Measurements from ENCODE around the gene AHNAK2.

The AHNAK2 gene

DNA sequence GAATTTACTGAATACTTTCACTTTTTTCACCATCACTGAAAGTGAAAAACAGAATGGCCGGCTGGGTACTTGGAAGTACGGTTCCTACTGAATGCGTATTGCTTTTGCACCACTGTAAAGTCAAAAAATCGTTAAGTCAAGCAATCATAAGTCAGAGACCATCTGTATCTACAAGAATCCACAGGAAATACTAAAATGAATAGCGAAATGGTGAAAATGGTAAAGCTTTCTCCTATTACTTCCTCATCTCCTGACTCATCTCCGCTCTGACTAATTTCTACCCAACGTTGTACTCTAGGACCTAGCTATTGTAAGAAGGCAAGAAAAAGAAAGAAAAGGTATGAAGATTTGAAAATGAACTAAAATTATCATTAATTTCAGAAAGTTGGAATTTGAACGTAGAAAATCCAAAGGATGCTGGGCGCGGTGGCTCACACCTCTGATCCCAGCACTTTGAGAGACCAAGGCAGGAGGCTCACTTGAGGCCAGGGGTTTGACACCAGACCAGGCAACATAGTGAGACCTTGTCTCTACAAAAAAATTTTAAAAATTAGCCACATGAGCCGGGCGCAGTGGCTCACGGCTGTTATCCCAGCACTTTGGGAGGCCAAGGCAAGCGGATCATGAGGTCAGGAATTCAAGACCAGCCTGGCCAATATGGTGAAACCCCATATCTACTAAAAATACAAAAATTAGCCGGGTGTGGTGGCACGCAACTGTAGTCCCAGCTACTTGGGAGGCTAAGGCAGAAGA lies 48.0 kb upstream of the AHNAK2 start:
- no peak overlapping the region for H3K4me3 ChIP-seq (ENCODE audit: low read length)
- H4K20me1 ChIP-seq (ENCODE audit: control insufficient read depth, insufficient read depth, low read depth, low read length) = no peaks in the 10 kb centered on the region
- peaks cover 28% of the 10 kb centered on the region for H3K4me1 ChIP-seq (ENCODE audit: control insufficient read depth, low read length)
- H3K9me2 ChIP-seq (replicated peaks; ENCODE audit: control insufficient read depth, low read length) = no peaks in the 10 kb centered on the region
- H3F3A ChIP-seq (ENCODE audit: control insufficient read depth, insufficient read depth) = peaks cover 10% of the 10 kb centered on the region
- peaks cover 3% of the 10 kb centered on the region; the same call in 1 of the 2 replicates for H3K36me3 ChIP-seq (ENCODE audit: control insufficient read depth, low read length)
- H3K4me2 ChIP-seq (ENCODE audit: low read length) = no peak overlapping the region
- no peak overlapping the region for H3K27ac ChIP-seq (ENCODE audit: low read depth, low read length)
- H3K79me2 ChIP-seq (ENCODE audit: control insufficient read depth, low read length) = peaks cover 15% of the 10 kb centered on the region
- TF ChIP-seq, protein P1, sequence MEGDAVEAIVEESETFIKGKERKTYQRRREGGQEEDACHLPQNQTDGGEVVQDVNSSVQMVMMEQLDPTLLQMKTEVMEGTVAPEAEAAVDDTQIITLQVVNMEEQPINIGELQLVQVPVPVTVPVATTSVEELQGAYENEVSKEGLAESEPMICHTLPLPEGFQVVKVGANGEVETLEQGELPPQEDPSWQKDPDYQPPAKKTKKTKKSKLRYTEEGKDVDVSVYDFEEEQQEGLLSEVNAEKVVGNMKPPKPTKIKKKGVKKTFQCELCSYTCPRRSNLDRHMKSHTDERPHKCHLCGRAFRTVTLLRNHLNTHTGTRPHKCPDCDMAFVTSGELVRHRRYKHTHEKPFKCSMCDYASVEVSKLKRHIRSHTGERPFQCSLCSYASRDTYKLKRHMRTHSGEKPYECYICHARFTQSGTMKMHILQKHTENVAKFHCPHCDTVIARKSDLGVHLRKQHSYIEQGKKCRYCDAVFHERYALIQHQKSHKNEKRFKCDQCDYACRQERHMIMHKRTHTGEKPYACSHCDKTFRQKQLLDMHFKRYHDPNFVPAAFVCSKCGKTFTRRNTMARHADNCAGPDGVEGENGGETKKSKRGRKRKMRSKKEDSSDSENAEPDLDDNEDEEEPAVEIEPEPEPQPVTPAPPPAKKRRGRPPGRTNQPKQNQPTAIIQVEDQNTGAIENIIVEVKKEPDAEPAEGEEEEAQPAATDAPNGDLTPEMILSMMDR (IDR thresholded peaks at IDR 0.05; ENCODE audit: low read depth, low read length, poor library complexity, severe bottlenecking) = no peak
- TF ChIP-seq EZH2phosphoT487 (IDR thresholded peaks at IDR 0.05; ENCODE audit: borderline replicate concordance, low read length) = no peak
- peaks cover 3% of the 10 kb centered on the region; the same call in 1 of the 2 replicates for H3K9me3 ChIP-seq (ENCODE audit: control insufficient read depth, insufficient read depth, low read length)
- H3K27me3 ChIP-seq (ENCODE audit: control insufficient read depth, low read length) = no peaks in the 10 kb centered on the region

DNA sequence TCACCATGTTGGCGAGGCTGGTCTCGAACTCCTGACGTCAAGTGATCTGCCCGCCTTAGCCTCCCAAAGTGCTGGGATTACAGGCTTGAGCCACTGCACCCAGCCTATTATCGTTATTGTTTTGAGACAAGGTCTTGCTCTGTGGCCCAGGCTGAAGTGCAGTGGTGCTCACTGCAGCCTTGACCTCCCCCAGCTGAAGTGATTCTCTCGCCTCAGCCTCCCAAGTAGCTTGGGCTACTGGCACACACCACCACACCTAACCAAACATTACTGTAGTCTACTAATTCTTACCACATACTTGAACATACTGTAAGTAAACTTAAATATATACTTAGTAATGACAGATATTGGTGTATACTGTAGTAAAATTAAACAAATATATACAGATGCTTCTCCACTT lies 47.3 kb upstream of the AHNAK2 start:
- H3K4me3 ChIP-seq (ENCODE audit: low read length) = no peak overlapping the region
- peaks cover 20% of the 10 kb centered on the region for H3K79me2 ChIP-seq (ENCODE audit: control insufficient read depth, low read length)
- peaks cover 3% of the 10 kb centered on the region; the same call in 1 of the 2 replicates for H3K9me3 ChIP-seq (ENCODE audit: control insufficient read depth, insufficient read depth, low read length)
- H3K4me2 ChIP-seq (ENCODE audit: low read length) = no peak overlapping the region
- no peaks in the 10 kb centered on the region for H3K27me3 ChIP-seq (ENCODE audit: control insufficient read depth, low read length)
- H3F3A ChIP-seq (ENCODE audit: control insufficient read depth, insufficient read depth) = peaks cover 10% of the 10 kb centered on the region
- H3K27ac ChIP-seq (ENCODE audit: low read depth, low read length) = no peak overlapping the region
- peaks cover 3% of the 10 kb centered on the region; the same call in 1 of the 2 replicates for H3K36me3 ChIP-seq (ENCODE audit: control insufficient read depth, low read length)
- peaks cover 28% of the 10 kb centered on the region for H3K4me1 ChIP-seq (ENCODE audit: control insufficient read depth, low read length)
- TF ChIP-seq, protein P1 (IDR thresholded peaks at IDR 0.05; ENCODE audit: low read depth, low read length, poor library complexity, severe bottlenecking) = no peak
- no peak for TF ChIP-seq EZH2phosphoT487 (IDR thresholded peaks at IDR 0.05; ENCODE audit: borderline replicate concordance, low read length)
- no peaks in the 10 kb centered on the region for H3K9me2 ChIP-seq (replicated peaks; ENCODE audit: control insufficient read depth, low read length)
- no peaks in the 10 kb centered on the region for H4K20me1 ChIP-seq (ENCODE audit: control insufficient read depth, insufficient read depth, low read depth, low read length)

DNA sequence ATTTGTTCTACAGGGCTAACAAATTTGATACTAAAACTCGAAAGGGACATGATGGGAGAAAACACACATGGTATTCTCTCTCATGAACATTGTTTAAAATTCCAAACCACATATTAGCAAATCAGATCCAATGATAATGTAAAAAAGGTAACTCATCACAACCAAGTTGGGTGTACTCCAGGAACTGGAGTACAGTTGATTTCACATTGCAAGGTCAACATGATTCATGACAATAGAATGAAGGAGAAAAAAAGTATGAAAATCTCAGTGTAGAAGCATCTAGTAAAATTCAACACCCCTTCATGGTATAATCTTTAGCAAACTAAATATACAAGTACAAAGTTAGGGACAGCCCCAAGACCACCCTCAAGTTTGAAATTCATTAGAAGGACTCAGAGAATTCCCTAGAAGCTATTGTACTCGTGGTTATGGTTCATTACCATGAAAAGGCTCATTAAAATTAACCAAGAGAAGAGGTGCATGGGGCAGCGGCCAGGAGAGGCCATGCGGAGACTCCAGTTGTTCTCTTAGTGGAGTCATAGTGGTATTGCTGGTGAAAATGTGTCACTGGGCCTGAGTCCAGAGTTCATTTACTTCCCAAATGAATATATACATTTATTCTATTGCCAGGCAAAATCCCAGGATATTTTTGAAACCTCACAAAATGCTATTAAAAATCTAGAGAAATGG lies 45.8 kb upstream of the AHNAK2 start:
- Histone ChIP-seq H3K9me2 (replicated peaks; ENCODE audit: control insufficient read depth, low read length) (no peaks in the 10 kb centered on the region), H3K36me3 (ENCODE audit: control insufficient read depth, low read length) (peaks cover 17% of the 10 kb centered on the region), H3K4me3 (ENCODE audit: low read length) (no peak overlapping the region), H3K27ac (ENCODE audit: low read depth, low read length) (no peak overlapping the region), H3K4me1 (ENCODE audit: control insufficient read depth, low read length) (peaks cover 35% of the 10 kb centered on the region), H3K79me2 (ENCODE audit: control insufficient read depth, low read length) (peaks cover 34% of the 10 kb centered on the region), H3K4me2 (ENCODE audit: low read length) (no peak overlapping the region), H3K9me3 (ENCODE audit: control insufficient read depth, insufficient read depth, low read length) (peaks cover 3% of the 10 kb centered on the region; the same call in 1 of the 2 replicates), H4K20me1 (ENCODE audit: control insufficient read depth, insufficient read depth, low read depth, low read length) (peaks cover 12% of the 10 kb centered on the region; the same call in 1 of the 2 replicates), H3K27me3 (ENCODE audit: control insufficient read depth, low read length) (no peaks in the 10 kb centered on the region), H3F3A (ENCODE audit: control insufficient read depth, insufficient read depth) (peaks cover 10% of the 10 kb centered on the region)
- no peak for TF ChIP-seq EZH2phosphoT487 (IDR thresholded peaks at IDR 0.05; ENCODE audit: borderline replicate concordance, low read length)
- TF ChIP-seq, protein P1 (IDR thresholded peaks at IDR 0.05; ENCODE audit: low read depth, low read length, poor library complexity, severe bottlenecking) = no peak

All from DOHH2 (cell line).